Panc1 (cell line): ENCODE results near the gene ABCC8. TPM values are rescaled to one million over a fixed set of nuclear protein-coding genes. Genes with fewer than 3 reads are reported as not detected.

Source experiments
- ATAC-seq: fragments of 200-7000 bp; cut with Tn5 transposase; 2 replicates; pipeline ENCODE4 v1.9.1; 2020; ENCODE audit warnings: mild to moderate bottlenecking, moderate library complexity
- BruUV-seq: library from RNA; stranded (reverse); fragments of 400-500 nt; replicated peaks from 2 replicates; lab custom pipeline; 2021; lab: Mats Ljungman, UMichigan
- CTCF ChIA-PET: fragments of 300-600 bp; sonication (Branson Sonifier 250); formaldehyde crosslinking; loops from one replicate; lab custom pipeline; 2022; ENCODE audit warnings: antibody characterized with exemption; lab: Charles Lee
- POLR2A ChIA-PET: fragments of 300-600 bp; sonication (Branson Sonifier 250); formaldehyde crosslinking; loops from one replicate; lab custom pipeline; 2022; ENCODE audit warnings: antibody characterized with exemption; lab: Charles Lee
- DNase-seq: peaks from one replicate; pipeline ENCODE4 v3.0.0-alpha.2; 2010; ENCODE audit warnings: low read depth, low spot score
- H3K27ac ChIP-seq: 2 replicates; pipeline ENCODE4 v1.5.1; 2011; ENCODE audit warnings: mild to moderate bottlenecking, low read length, inconsistent platforms
- H3K27me3 ChIP-seq: fragments of 200-500 bp; sonication (Bioruptor generic); 2 replicates; pipeline ENCODE4 v1.6.0; 2014; ENCODE audit warnings: low read length, inconsistent platforms; ENCODE audit not compliant: control insufficient read depth, insufficient read depth
- H3K36me3 ChIP-seq: fragments of 200-500 bp; sonication (Bioruptor generic); 2 replicates; pipeline ENCODE4 v1.5.1; 2014; ENCODE audit warnings: inconsistent platforms, mild to moderate bottlenecking, low read length, moderate library complexity; ENCODE audit not compliant: control insufficient read depth, insufficient read depth
- H3K4me1 ChIP-seq: 2 replicates; pipeline ENCODE4 v1.5.1; 2011; ENCODE audit warnings: inconsistent platforms, mild to moderate bottlenecking, low read length, moderate library complexity; ENCODE audit not compliant: control insufficient read depth, insufficient read depth
- H3K4me3 ChIP-seq, 2 experiments: 2 replicates each; pipeline ENCODE4 v1.5.1; 2011 to 2012; ENCODE audit warnings: low read depth in 2 of 2, low read length in 2 of 2, mild to moderate bottlenecking in 2 of 2, inconsistent platforms in 1 of 2, moderate library complexity in 1 of 2
- H3K9me3 ChIP-seq: fragments of 200-500 bp; sonication (Bioruptor generic); 2 replicates; pipeline ENCODE4 v1.5.1; 2014; ENCODE audit warnings: low read depth, mild to moderate bottlenecking, inconsistent platforms, low read length, moderate library complexity; ENCODE audit not compliant: control insufficient read depth, insufficient read depth
- POLR2AphosphoS5 ChIP-seq: IDR thresholded peaks from 2 replicates; pipeline ENCODE4 v1.6.1; 2012; ENCODE audit warnings: mild to moderate bottlenecking, low read depth, low read length, moderate library complexity
- SIN3A ChIP-seq: IDR thresholded peaks from 2 replicates; pipeline ENCODE4 v1.6.1; 2012; ENCODE audit warnings: low read depth, mild to moderate bottlenecking, low read length, moderate library complexity, borderline replicate concordance; ENCODE audit not compliant: insufficient read depth
- TCF7L2 ChIP-seq: IDR thresholded peaks from 2 replicates; pipeline ENCODE4 v1.6.1; 2011; ENCODE audit warnings: mild to moderate bottlenecking, low read depth, low read length, inconsistent platforms
- in situ Hi-C: cut with HindIII; loops from 2 replicates; pipeline ENCODE4 v1.10.0; 2016; ENCODE audit warnings: low sequenced_read_pairs, low pct_unique_long_range_greater_than_20kb
- intact Hi-C: fragments of 100-400 bp; cut with micrococcal nuclease; formaldehyde crosslinking; loops from one replicate; pipeline ENCODE4 v1.10.0; 2022; ENCODE audit not compliant: unreplicated experiment
- total RNA-seq: library from RNA; stranded (reverse); gene quantifications from one replicate; pipeline ENCODE4 v1.2.1, GENCODE V29; 2021; ENCODE audit not compliant: unreplicated experiment
- TF ChIP-seq, protein P1 (sequence below), 2 experiments: IDR thresholded peaks; 2 replicates each; pipeline ENCODE4 v1.6.1; 2011 to 2012; ENCODE audit warnings: low read depth in 2 of 2, control low read depth in 1 of 2, low read length in 1 of 2, mild to moderate bottlenecking in 1 of 2, moderate library complexity in 1 of 2; ENCODE audit not compliant: insufficient read depth in 1 of 2
- TF ChIP-seq, protein P2 (sequence below): fragments of 450-650 bp; IDR thresholded peaks from 2 replicates; pipeline ENCODE4 v1.5.1; 2017; ENCODE audit warnings: mild to moderate bottlenecking

The ABCC8 gene
- total RNA-seq, 1 experiment from 2014 or later: 0.18 TPM

DNA sequence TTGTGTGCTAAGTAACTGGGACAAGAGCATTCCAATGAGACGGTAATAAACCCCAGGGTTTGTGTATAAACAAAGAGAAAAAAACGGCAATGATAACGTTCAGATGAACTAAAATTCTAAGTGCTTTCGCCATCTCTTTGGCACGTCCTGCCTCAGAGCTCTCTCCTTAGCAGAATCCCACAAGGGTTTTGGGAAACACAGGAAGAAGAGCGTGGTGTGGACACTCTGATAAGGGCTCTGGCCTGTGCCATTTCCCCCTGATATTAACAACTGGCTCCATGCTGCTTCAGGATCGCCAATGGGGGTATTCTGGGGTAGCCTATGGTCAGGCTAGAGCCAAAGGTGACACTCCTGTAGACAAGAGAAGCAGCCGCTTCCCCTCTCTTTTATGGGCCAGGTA is 18.4 kb downstream of the ABCC8 start:
- ChIA-PET POLR2A (no interaction called here), CTCF (interaction anchor here (0.6 to 1.0 kb wide), 3 partner anchors 27 to 80 kb away, joined by 3 read pairs; no protein-coding TSS in a partner anchor)
- no peak for ATAC-seq
- no peak overlapping the region for H3K27ac ChIP-seq
- H3K4me1 ChIP-seq: no peaks in the 10 kb centered on the region
- BruUV-seq: no TSS peak
- in situ Hi-C loops (no loop called here), intact Hi-C loops (no loop called here)
- DNase-seq: no peak
- no peak overlapping the region for H3K4me3 ChIP-seq
- no peaks in the 10 kb centered on the region for H3K9me3 ChIP-seq
- H3K27me3 ChIP-seq: peaks cover 2% of the 10 kb centered on the region; the same call in 1 of the 2 replicates
- no peak for TF ChIP-seq TCF7L2
- TF ChIP-seq SIN3A: no peak
- TF ChIP-seq POLR2AphosphoS5: no peak
- TF ChIP-seq, protein P1, sequence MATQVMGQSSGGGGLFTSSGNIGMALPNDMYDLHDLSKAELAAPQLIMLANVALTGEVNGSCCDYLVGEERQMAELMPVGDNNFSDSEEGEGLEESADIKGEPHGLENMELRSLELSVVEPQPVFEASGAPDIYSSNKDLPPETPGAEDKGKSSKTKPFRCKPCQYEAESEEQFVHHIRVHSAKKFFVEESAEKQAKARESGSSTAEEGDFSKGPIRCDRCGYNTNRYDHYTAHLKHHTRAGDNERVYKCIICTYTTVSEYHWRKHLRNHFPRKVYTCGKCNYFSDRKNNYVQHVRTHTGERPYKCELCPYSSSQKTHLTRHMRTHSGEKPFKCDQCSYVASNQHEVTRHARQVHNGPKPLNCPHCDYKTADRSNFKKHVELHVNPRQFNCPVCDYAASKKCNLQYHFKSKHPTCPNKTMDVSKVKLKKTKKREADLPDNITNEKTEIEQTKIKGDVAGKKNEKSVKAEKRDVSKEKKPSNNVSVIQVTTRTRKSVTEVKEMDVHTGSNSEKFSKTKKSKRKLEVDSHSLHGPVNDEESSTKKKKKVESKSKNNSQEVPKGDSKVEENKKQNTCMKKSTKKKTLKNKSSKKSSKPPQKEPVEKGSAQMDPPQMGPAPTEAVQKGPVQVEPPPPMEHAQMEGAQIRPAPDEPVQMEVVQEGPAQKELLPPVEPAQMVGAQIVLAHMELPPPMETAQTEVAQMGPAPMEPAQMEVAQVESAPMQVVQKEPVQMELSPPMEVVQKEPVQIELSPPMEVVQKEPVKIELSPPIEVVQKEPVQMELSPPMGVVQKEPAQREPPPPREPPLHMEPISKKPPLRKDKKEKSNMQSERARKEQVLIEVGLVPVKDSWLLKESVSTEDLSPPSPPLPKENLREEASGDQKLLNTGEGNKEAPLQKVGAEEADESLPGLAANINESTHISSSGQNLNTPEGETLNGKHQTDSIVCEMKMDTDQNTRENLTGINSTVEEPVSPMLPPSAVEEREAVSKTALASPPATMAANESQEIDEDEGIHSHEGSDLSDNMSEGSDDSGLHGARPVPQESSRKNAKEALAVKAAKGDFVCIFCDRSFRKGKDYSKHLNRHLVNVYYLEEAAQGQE (IDR thresholded peaks at IDR 0.05; ENCODE audit: insufficient read depth in 1 of 2, low read depth in 2 of 2, low read length in 1 of 2): no peak
- TF ChIP-seq, protein P2, sequence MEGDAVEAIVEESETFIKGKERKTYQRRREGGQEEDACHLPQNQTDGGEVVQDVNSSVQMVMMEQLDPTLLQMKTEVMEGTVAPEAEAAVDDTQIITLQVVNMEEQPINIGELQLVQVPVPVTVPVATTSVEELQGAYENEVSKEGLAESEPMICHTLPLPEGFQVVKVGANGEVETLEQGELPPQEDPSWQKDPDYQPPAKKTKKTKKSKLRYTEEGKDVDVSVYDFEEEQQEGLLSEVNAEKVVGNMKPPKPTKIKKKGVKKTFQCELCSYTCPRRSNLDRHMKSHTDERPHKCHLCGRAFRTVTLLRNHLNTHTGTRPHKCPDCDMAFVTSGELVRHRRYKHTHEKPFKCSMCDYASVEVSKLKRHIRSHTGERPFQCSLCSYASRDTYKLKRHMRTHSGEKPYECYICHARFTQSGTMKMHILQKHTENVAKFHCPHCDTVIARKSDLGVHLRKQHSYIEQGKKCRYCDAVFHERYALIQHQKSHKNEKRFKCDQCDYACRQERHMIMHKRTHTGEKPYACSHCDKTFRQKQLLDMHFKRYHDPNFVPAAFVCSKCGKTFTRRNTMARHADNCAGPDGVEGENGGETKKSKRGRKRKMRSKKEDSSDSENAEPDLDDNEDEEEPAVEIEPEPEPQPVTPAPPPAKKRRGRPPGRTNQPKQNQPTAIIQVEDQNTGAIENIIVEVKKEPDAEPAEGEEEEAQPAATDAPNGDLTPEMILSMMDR: no peak
- H3K36me3 ChIP-seq: no peaks in the 10 kb centered on the region

GRCh38 chr11:17457396-17458173 is 19.1 kb downstream of the ABCC8 start:
- Histone ChIP-seq H3K4me1 (no peaks in the 10 kb centered on the region), H3K36me3 (no peaks in the 10 kb centered on the region), H3K4me3 (no peak overlapping the region), H3K27me3 (peaks cover 2% of the 10 kb centered on the region; the same call in 1 of the 2 replicates), H3K9me3 (no peaks in the 10 kb centered on the region), H3K27ac (no peak overlapping the region)
- BruUV-seq: no TSS peak
- POLR2A ChIA-PET: no interaction called here
- CTCF ChIA-PET: interaction anchor here (0.7 kb wide), 1 partner anchor 81 kb away, joined by 3 read pairs; no protein-coding TSS in a partner anchor
- DNase-seq: no peak
- intact Hi-C loops: no loop called here
- in situ Hi-C loops: no loop called here
- no peak for ATAC-seq
- TF ChIP-seq, protein P2: no peak
- TF ChIP-seq TCF7L2 (no peak), SIN3A (no peak), POLR2AphosphoS5 (no peak)
- TF ChIP-seq, protein P1 (IDR thresholded peaks at IDR 0.05; ENCODE audit: insufficient read depth in 1 of 2, low read depth in 2 of 2, low read length in 1 of 2): no peak
